NCI-H1436 (cell line): ENCODE data around the gene STAT2.

Experiments
- DNase-seq: peaks from one replicate; lab custom pipeline; 2025; lab: John Stamatoyannopoulos, UW

STAT2 gene

GRCh38 chr12:56293795-56294194, 66.1 kb downstream of the STAT2 start:
- no peak for DNase-seq
